Natural killer cell (primary cell): ENCODE data around the gene ITCH. TPM values are rescaled to one million over a fixed set of nuclear protein-coding genes. Genes with fewer than 3 reads are reported as not detected.
"Not testable (repeated sequence)": the region's sequence is repeated elsewhere in the genome, so short reads cannot be mapped to it uniquely, and the experiment has no call there.

Experiments
- ATAC-seq, 3 donors: fragments of 150-1000 bp in 2 of 3; fragments of 200-7000 bp in 1 of 3; cut with Tn5 transposase; 1 replicate in 1 of 3; 2 replicates in 2 of 3; pipeline ENCODE4 v1.10.0; 2021; ENCODE audit warnings: mild to moderate bottlenecking in 2 of 3, moderate library complexity in 2 of 3
- DNase-seq, 2 donors: peaks; one replicate each; pipeline versions ENCODE4 v3.0.0 to v3.0.0-alpha.2; 2013 to 2021; ENCODE audit warnings: mixed read lengths in 1 of 2
- H3K27ac ChIP-seq: one replicate; pipeline ENCODE4 v1.5.1; 2013; ENCODE audit warnings: mild to moderate bottlenecking, low read length
- H3K27me3 ChIP-seq: one replicate; pipeline ENCODE4 v1.6.1; 2013; ENCODE audit warnings: low read length; ENCODE audit not compliant: control insufficient read depth, insufficient read depth
- H3K36me3 ChIP-seq: one replicate; pipeline ENCODE4 v1.6.1; 2013; ENCODE audit warnings: low read length; ENCODE audit not compliant: control insufficient read depth, insufficient read depth
- H3K4me1 ChIP-seq: one replicate; pipeline ENCODE4 v1.6.1; 2013; ENCODE audit warnings: low read length; ENCODE audit not compliant: control insufficient read depth, insufficient read depth
- H3K4me3 ChIP-seq: one replicate; pipeline ENCODE4 v1.5.1; 2013; ENCODE audit warnings: low read length
- H3K9me3 ChIP-seq: one replicate; pipeline ENCODE4 v1.6.1; 2013; ENCODE audit warnings: low read length; ENCODE audit not compliant: control insufficient read depth, insufficient read depth
- H3K27ac Mint-ChIP-seq, 2 donors: one replicate each; pipeline ENCODE4 v1.8.0; 2022; ENCODE audit warnings: mild to moderate bottlenecking in 2 of 2, mixed read lengths in 2 of 2, moderate library complexity in 1 of 2
- H3K27me3 Mint-ChIP-seq, 2 donors: one replicate each; pipeline ENCODE4 v1.8.0; 2022; ENCODE audit warnings: low read depth in 2 of 2, mixed read lengths in 2 of 2
- H3K36me3 Mint-ChIP-seq: one replicate; pipeline ENCODE4 v1.8.0; 2022; ENCODE audit warnings: mixed read lengths
- H3K4me1 Mint-ChIP-seq, 2 donors: one replicate each; pipeline ENCODE4 v1.8.0; 2022; ENCODE audit warnings: mixed read lengths in 2 of 2
- H3K4me3 Mint-ChIP-seq: one replicate; pipeline ENCODE4 v1.8.0; 2022; ENCODE audit warnings: mild to moderate bottlenecking, moderate library complexity, mixed read lengths
- H3K9me3 Mint-ChIP-seq, 2 donors: one replicate each; pipeline ENCODE4 v1.8.0; 2022; ENCODE audit warnings: mixed read lengths in 2 of 2
- WGBS: methylation state at CpG from one replicate; pipeline ENCODE4 v1.1.7; 2013; ENCODE audit warnings: missing lambda C conversion rate; ENCODE audit not compliant: insufficient coverage; 5-methylcytosine and 5-hydroxymethylcytosine counted together
- intact Hi-C: fragments of 100-400 bp; cut with micrococcal nuclease; formaldehyde crosslinking; loops from one replicate; pipeline ENCODE4 v1.14.2; 2022
- total RNA-seq, 4 donors: library from RNA; stranded (reverse); fragments of 120-200 nt in 1 of 4; gene quantifications; one replicate each; pipeline versions ENCODE4 v1.2.3 to v1.2.4, GENCODE V29; 2013 to 2022
- TF ChIP-seq, protein P1 (sequence below): fragments of 200-600 bp; IDR thresholded peaks from one replicate; pipeline ENCODE4 v1.8.0; 2022; ENCODE audit warnings: antibody characterized with exemption

Gene ITCH
- total RNA-seq, 3 donors from 2014 or later (not counting 1 experiment from before 2014, with no cell fraction given), result 157 to 182 (median 163) TPM

DNA sequence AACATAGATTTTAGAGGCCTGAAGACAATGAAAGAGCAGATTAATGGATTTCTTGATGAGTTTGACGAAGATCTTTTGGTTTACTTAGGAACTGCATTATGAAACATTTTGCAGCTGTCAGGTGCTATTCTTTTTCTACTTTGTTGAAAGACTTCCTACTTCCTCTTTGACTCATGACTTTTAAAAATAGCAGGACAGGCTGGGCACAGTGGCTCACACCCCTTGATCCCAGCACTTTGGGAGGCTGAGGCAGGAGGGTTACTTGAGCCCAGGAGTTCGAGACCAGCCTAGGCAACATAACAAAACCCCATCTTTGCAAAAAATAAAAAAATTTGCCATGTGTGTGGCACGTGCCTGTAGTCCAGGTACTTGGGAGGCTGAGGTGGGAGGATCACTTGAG is 52.0 kb downstream of the ITCH start:
- peaks cover 6% of the 10 kb centered on the region for H3K36me3 Mint-ChIP-seq
- H3K9me3 Mint-ChIP-seq, result no peaks in the 10 kb centered on the region
- DNase-seq (no peak), ATAC-seq (no peak)
- no peak overlapping the region for H3K27ac ChIP-seq
- 43% methylated on average over 2 of the region's 3 CpGs for WGBS
- peaks cover 2 to 21% of the 10 kb centered on the region in 2 donors for H3K4me1 Mint-ChIP-seq
- intact Hi-C loops, result no loop called here
- no peaks in the 10 kb centered on the region for H3K27me3 Mint-ChIP-seq
- peak overlapping the region; percentile 59 to 77 for H3K27ac Mint-ChIP-seq
- H3K4me1 ChIP-seq, result no peaks in the 10 kb centered on the region
- H3K27me3 ChIP-seq, result no peaks in the 10 kb centered on the region
- H3K9me3 ChIP-seq, result no peaks in the 10 kb centered on the region
- TF ChIP-seq, protein P1, sequence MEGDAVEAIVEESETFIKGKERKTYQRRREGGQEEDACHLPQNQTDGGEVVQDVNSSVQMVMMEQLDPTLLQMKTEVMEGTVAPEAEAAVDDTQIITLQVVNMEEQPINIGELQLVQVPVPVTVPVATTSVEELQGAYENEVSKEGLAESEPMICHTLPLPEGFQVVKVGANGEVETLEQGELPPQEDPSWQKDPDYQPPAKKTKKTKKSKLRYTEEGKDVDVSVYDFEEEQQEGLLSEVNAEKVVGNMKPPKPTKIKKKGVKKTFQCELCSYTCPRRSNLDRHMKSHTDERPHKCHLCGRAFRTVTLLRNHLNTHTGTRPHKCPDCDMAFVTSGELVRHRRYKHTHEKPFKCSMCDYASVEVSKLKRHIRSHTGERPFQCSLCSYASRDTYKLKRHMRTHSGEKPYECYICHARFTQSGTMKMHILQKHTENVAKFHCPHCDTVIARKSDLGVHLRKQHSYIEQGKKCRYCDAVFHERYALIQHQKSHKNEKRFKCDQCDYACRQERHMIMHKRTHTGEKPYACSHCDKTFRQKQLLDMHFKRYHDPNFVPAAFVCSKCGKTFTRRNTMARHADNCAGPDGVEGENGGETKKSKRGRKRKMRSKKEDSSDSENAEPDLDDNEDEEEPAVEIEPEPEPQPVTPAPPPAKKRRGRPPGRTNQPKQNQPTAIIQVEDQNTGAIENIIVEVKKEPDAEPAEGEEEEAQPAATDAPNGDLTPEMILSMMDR, result no peak
- H3K36me3 ChIP-seq, result peaks cover 70% of the 10 kb centered on the region
- H3K4me3 Mint-ChIP-seq, result no peak overlapping the region
- no peak overlapping the region for H3K4me3 ChIP-seq

DNA sequence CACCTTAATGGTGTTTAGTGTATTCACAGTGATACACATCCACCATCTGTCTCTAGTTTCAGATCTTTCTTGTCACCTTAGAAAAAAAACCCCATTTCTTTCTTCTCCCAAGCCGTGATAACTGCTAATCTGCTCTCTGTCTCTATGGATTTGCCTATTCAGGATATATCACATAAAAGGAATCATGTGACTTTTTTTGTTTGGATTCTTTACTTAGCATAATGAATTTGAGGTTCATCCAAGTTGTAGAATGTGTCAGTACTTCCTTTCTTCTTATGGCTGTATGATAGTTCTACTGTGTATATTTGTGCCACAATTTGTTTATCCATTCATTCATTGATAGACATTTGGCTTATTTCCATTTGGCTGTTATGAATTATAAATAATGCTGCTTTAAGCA is 57.1 kb downstream of the ITCH start:
- intact Hi-C loops, result no loop called here
- no peaks in the 10 kb centered on the region for H3K27me3 Mint-ChIP-seq
- Histone ChIP-seq H3K4me1 (peaks cover 4% of the 10 kb centered on the region), H3K27me3 (no peaks in the 10 kb centered on the region), H3K9me3 (no peaks in the 10 kb centered on the region), H3K36me3 (peaks cover 66% of the 10 kb centered on the region), H3K4me3 (no peak overlapping the region), H3K27ac (no peak overlapping the region)
- H3K4me3 Mint-ChIP-seq, result no peak overlapping the region
- H3K36me3 Mint-ChIP-seq, result peaks cover 8% of the 10 kb centered on the region
- H3K9me3 Mint-ChIP-seq, result no peaks in the 10 kb centered on the region
- TF ChIP-seq, protein P1, result no peak
- ATAC-seq, result no peak
- peaks cover 37 to 39% of the 10 kb centered on the region in 2 donors for H3K4me1 Mint-ChIP-seq
- WGBS, result no CpG with 5 or more reads among the region's 1 CpG
- H3K27ac Mint-ChIP-seq, result peak overlapping the region; percentile 58 to 75
- no peak for DNase-seq

- intact Hi-C loops, result no loop called here
- Histone ChIP-seq H3K27ac (no peak overlapping the region), H3K27me3 (no peaks in the 10 kb centered on the region), H3K36me3 (peaks cover 69% of the 10 kb centered on the region), H3K4me1 (peaks cover 4% of the 10 kb centered on the region), H3K9me3 (no peaks in the 10 kb centered on the region), H3K4me3 (no peak overlapping the region)
- no peaks in the 10 kb centered on the region for H3K27me3 Mint-ChIP-seq
- H3K4me1 Mint-ChIP-seq, result peaks cover 42 to 45% of the 10 kb centered on the region in 2 donors
- H3K9me3 Mint-ChIP-seq, result no peaks in the 10 kb centered on the region
- H3K4me3 Mint-ChIP-seq, result no peak overlapping the region
- H3K27ac Mint-ChIP-seq, result peak overlapping the region; percentile 58 to 75
- peaks cover 13% of the 10 kb centered on the region for H3K36me3 Mint-ChIP-seq
- ATAC-seq (no peak), DNase-seq (no peak)
- TF ChIP-seq, protein P1, result no peak
- 98% methylated on average over 4 of the region's 4 CpGs for WGBS
Observed at GRCh38 chr20:34420975-34421374, 57.9 kb downstream of the ITCH start.

DNA sequence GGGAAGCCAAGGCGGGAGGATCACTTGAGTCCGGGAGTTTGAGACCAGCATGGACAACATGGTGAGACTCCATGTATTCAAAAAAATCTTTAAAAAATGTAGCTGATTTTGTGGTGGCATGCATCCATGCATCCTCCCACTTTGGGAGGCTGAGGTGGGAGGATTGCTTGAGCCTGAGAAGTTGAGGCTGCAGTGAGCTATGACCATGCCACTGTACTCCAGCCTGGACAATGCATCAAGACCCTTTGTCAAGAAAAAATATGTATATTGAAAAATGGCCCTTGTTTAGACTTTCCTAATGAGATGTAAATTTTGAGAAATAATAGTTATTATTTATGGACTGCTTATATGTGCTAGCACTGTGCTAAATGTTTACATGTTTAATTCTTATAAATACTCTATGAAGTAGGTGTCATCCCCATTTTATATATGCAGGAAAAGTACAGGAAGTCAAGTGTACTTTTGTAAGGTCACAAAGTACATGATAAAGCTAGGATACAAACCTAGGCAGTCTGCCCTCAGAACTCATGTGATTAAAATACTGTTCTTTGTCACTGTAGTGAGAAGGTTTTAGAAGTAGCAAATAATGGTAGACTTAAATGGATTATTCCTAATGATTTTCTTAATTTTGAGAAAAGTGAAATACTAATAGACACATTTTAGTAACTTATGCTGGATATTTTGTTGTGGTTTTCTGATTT is 58.8 kb downstream of the ITCH start:
- H3K27ac Mint-ChIP-seq, result peak overlapping the region; percentile 58 to 75
- H3K4me1 Mint-ChIP-seq, result peaks cover 39 to 46% of the 10 kb centered on the region in 2 donors
- Histone ChIP-seq H3K27ac (no peak overlapping the region), H3K4me1 (peaks cover 4% of the 10 kb centered on the region), H3K36me3 (peaks cover 72% of the 10 kb centered on the region), H3K27me3 (no peaks in the 10 kb centered on the region), H3K4me3 (no peak overlapping the region), H3K9me3 (no peaks in the 10 kb centered on the region)
- H3K9me3 Mint-ChIP-seq, result no peaks in the 10 kb centered on the region
- H3K36me3 Mint-ChIP-seq, result peaks cover 15% of the 10 kb centered on the region
- intact Hi-C loops, result no loop called here
- DNase-seq, result no peak
- no peak for ATAC-seq
- 100% methylated on average over 2 of the region's 2 CpGs for WGBS
- H3K4me3 Mint-ChIP-seq, result no peak overlapping the region
- TF ChIP-seq, protein P1, result no peak
- no peaks in the 10 kb centered on the region for H3K27me3 Mint-ChIP-seq

GRCh38 chr20:34425032-34425690 is 62.1 kb downstream of the ITCH start:
- H3K4me3 ChIP-seq, H3K27me3 ChIP-seq, intact Hi-C loops, H3K9me3 ChIP-seq, DNase-seq, H3K4me3 Mint-ChIP-seq, H3K27me3 Mint-ChIP-seq, H3K27ac ChIP-seq, H3K9me3 Mint-ChIP-seq, ATAC-seq, H3K4me1 ChIP-seq: not testable (repeated sequence)
- Mint-ChIP-seq H3K36me3 (peaks cover 15% of the 10 kb centered on the region), H3K4me1 (peaks cover 43 to 47% of the 10 kb centered on the region in 2 donors), H3K27ac (peak overlapping the region; percentile 13 to 72)
- WGBS, result 96% methylated on average over 10 of the region's 11 CpGs
- peaks cover 79% of the 10 kb centered on the region for H3K36me3 ChIP-seq
